ENCODE data around the gene HECTD4.

The HECTD4 gene

DNA sequence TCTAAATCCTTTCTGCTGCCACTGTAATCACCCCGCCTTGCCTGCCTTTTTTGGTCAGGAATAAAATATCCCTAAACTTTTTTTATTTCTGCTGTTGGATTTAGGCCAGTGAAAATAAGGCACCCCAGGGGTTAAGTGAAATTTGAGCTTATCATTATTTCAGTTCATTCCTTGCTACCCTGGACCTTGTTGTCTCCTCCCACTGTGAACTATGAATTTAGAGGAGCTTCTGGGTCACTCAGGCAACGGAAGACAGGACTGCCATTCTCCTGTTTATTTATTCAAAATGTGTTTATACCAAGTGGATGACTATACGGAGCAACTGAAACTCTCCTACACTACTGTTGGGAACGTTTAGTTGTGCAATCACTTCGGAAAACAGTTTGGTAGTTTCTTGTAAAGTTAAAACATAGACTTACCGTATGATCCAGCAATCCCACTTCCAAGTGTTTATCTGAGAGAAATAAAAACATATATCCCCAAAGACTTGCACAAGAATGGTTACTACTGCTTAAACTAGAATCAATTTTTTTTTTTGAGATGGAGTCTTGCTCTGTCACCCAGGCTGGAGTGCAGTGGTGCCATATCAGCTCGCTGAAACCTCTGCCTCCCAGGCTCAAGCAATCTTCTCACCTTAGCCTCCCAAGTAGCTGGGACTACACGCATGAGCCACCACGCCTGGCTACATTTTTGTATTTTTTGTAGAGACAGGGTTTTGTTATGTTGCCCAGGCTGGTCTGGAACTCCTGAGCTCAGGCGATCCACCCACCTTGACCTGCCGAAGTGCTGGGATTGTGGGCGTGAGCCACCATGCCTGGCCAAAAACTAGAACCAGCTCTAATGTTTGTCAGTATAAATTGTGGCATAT, 259.2 kb downstream of the HECTD4 start:
- no peaks in the 10 kb centered on the region for H3K27me3 ChIP-seq
- H3K36me3 ChIP-seq = no peaks in the 10 kb centered on the region
- TF ChIP-seq, protein P1, sequence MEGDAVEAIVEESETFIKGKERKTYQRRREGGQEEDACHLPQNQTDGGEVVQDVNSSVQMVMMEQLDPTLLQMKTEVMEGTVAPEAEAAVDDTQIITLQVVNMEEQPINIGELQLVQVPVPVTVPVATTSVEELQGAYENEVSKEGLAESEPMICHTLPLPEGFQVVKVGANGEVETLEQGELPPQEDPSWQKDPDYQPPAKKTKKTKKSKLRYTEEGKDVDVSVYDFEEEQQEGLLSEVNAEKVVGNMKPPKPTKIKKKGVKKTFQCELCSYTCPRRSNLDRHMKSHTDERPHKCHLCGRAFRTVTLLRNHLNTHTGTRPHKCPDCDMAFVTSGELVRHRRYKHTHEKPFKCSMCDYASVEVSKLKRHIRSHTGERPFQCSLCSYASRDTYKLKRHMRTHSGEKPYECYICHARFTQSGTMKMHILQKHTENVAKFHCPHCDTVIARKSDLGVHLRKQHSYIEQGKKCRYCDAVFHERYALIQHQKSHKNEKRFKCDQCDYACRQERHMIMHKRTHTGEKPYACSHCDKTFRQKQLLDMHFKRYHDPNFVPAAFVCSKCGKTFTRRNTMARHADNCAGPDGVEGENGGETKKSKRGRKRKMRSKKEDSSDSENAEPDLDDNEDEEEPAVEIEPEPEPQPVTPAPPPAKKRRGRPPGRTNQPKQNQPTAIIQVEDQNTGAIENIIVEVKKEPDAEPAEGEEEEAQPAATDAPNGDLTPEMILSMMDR (IDR thresholded peaks at IDR 0.05) = no peak
- H3K4me3 ChIP-seq (ENCODE audit: low read depth in 1 of 2, low read length in 1 of 2) = no peak overlapping the region
- H3K27ac ChIP-seq = no peak overlapping the region
- peaks cover 46 to 54% of the 10 kb centered on the region in 2 experiments for H3K4me1 ChIP-seq (ENCODE audit: control insufficient read depth in 1 of 2, insufficient read depth in 1 of 2, low read depth in 1 of 2, low read length in 1 of 2)
- H3K9me3 ChIP-seq = no peaks in the 10 kb centered on the region

GRCh38 chr12:112121780-112122565, 260.3 kb downstream of the HECTD4 start:
- Histone ChIP-seq H3K27me3 (no peaks in the 10 kb centered on the region), H3K36me3 (no peaks in the 10 kb centered on the region), H3K27ac (no peak overlapping the region), H3K4me1 (ENCODE audit: control insufficient read depth in 1 of 2, insufficient read depth in 1 of 2, low read depth in 1 of 2, low read length in 1 of 2) (peaks cover 47 to 55% of the 10 kb centered on the region in 2 experiments), H3K4me3 (ENCODE audit: low read depth in 1 of 2, low read length in 1 of 2) (no peak overlapping the region), H3K9me3 (no peaks in the 10 kb centered on the region)
- TF ChIP-seq, protein P1 (IDR thresholded peaks at IDR 0.05) = no peak

DNA sequence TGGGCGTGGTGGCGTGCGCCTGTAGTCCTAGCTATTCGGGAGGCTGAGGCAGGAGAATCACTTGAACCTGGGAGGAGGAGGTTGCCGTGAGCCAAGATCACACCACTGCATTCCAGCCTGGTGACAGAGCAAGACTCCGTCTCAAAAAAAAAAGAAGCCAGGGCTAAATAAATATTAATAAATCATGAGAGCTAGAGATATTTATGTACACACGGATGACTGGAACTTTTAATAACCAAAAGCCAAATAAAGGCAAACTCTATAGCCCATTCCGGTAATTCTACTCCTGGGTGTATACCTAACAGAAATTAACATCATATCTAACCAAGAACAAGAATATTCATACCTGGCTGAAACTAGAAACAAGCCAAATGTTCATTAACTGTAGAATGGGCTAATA, 264.5 kb downstream of the HECTD4 start:
- peak overlapping the region; percentile 84 for H3K27ac ChIP-seq
- TF ChIP-seq, protein P1 (IDR thresholded peaks at IDR 0.05) = no peak
- H3K27me3 ChIP-seq = no peaks in the 10 kb centered on the region
- H3K36me3 ChIP-seq = no peaks in the 10 kb centered on the region
- peak overlapping the region in 1 of 2 experiments; percentile 39 for H3K4me3 ChIP-seq (ENCODE audit: low read depth in 1 of 2, low read length in 1 of 2)
- peaks cover 60 to 77% of the 10 kb centered on the region in 2 experiments for H3K4me1 ChIP-seq (ENCODE audit: control insufficient read depth in 1 of 2, insufficient read depth in 1 of 2, low read depth in 1 of 2, low read length in 1 of 2)
- no peaks in the 10 kb centered on the region for H3K9me3 ChIP-seq

GRCh38 chr12:112116232-112117060, 265.8 kb downstream of the HECTD4 start:
- no peaks in the 10 kb centered on the region for H3K9me3 ChIP-seq
- H3K27ac ChIP-seq = peak overlapping the region; percentile 84
- H3K4me1 ChIP-seq (ENCODE audit: control insufficient read depth in 1 of 2, insufficient read depth in 1 of 2, low read depth in 1 of 2, low read length in 1 of 2) = peaks cover 70 to 90% of the 10 kb centered on the region in 2 experiments
- no peaks in the 10 kb centered on the region for H3K36me3 ChIP-seq
- H3K27me3 ChIP-seq = no peaks in the 10 kb centered on the region
- TF ChIP-seq, protein P1 (IDR thresholded peaks at IDR 0.05) = no peak
- H3K4me3 ChIP-seq (ENCODE audit: low read depth in 1 of 2, low read length in 1 of 2) = peak overlapping the region; percentile 35 to 39
